ENCODE data around the gene IKZF3.

- TF ChIP-seq EZH2phosphoT487 (conservative IDR thresholded peaks at IDR 0.05; ENCODE audit: low read length) (no peak), CTCF (IDR thresholded peaks at IDR 0.05; ENCODE audit: insufficient read depth, low read length, poor library complexity, severe bottlenecking) (no peak)
These were observed 144.4 kb downstream of the IKZF3 start for GRCh38 chr17:39719563-39720355.

Measured in SU-DHL-6 (cell line).